Erythroblast (primary cell): Measurements from ENCODE around the gene LBX2.

Source experiments
- GATA1 ChIP-seq: IDR thresholded peaks from 2 replicates; pipeline ENCODE4 v1.6.1; 2011; ENCODE audit warnings: low read depth, mild to moderate bottlenecking, control low read depth, low read length, moderate library complexity
- POLR2A ChIP-seq: IDR thresholded peaks from 2 replicates; pipeline ENCODE4 v1.6.1; 2011; ENCODE audit warnings: mild to moderate bottlenecking, low read length

DNA sequence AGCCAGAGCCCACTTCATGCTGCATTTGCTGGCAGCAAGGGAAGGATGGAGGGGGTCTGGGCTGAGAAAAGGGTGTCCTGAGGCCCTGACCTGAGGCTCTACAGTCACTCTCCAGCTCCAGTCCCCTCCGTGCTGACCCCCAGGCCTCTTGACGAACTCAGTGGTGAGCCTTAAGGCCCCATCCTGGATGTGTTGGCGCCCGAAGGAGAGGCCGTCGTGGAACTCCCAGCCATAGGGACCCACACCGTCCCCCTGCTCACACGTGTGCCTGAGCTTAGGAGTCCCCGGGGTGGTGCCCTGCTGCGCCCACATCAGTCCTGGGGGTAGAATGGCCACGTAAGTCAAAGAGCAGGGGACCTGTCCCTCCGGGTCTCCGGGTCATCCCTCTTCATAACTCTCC is 35.0 kb downstream of the LBX2 start:
- TF ChIP-seq POLR2A, result no peak
- TF ChIP-seq GATA1, result no peak
